ENCODE results near the gene ZNF511.

The ZNF511 gene

DNA sequence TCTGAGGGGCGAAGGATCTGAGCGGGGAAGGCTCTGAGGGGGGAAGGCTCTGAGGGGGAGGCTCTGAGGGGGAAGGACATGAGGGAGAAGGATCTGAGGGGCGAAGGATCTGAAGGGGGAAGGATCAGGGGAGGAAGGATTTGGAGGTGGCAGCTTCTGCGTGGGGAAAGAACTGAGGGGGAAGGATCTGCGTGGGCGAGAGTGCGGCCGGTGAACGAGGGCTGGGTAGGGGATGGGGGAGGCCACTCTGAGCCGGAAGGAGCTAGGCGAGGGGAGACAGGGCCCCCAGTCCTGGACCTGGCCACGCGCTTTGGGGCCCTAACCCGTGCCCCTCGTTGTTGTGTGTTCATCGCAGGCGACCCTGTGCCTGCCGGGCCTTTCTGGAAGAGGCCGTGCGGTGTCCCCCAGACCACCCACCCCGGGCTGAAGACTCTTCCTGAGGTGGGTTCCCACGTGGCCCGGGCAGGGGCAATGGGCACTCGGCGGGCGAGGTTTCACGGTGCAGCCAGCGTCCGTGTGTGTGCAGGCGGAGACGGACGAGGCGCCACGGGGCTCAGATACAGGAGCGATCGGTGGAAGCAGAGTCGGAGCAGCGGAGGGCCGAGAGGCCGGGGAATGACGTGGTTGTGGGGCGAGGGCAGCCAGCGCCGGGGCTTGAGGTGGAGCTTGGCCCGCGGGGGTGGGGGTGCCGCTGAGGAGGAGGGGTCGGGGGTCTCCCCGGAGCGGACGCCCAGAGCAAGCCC, 26.0 kb downstream of the ZNF511 start:
- no peak overlapping the region for H2AFZ ChIP-seq (ENCODE audit: low read length)
- H3K9me3 ChIP-seq (replicated peaks; ENCODE audit: insufficient read depth, low read length), result no peaks in the 10 kb centered on the region
- no peaks in the 10 kb centered on the region for H3K4me1 ChIP-seq (ENCODE audit: low read length)
- H3K9me2 ChIP-seq (replicated peaks; ENCODE audit: insufficient read depth, low read length), result no peaks in the 10 kb centered on the region
- no peak overlapping the region for H3K27ac ChIP-seq (ENCODE audit: low read length)
- H4K20me1 ChIP-seq (ENCODE audit: insufficient read depth, low read length), result no peaks in the 10 kb centered on the region
- peaks cover 39% of the 10 kb centered on the region for H3K27me3 ChIP-seq (replicated peaks; ENCODE audit: insufficient read depth, low read length)
- no peaks in the 10 kb centered on the region for H3F3A ChIP-seq (ENCODE audit: insufficient read depth, low read length)
- H3K4me3 ChIP-seq (ENCODE audit: low read length), result no peak overlapping the region
- H3K4me2 ChIP-seq (ENCODE audit: low read depth, low read length), result no peak overlapping the region
- no peaks in the 10 kb centered on the region for H3K36me3 ChIP-seq (replicated peaks; ENCODE audit: insufficient read depth, low read length)
- H3K9ac ChIP-seq (ENCODE audit: low read length), result no peak overlapping the region
- H3K79me2 ChIP-seq (ENCODE audit: low read length), result no peaks in the 10 kb centered on the region
- TF ChIP-seq EZH2phosphoT487 (IDR thresholded peaks at IDR 0.05; ENCODE audit: low read length), result no peak
- no peak for TF ChIP-seq EZH2 (optimal IDR thresholded peaks at IDR 0.05; ENCODE audit: low read depth, low read length)
- TF ChIP-seq, protein P1, sequence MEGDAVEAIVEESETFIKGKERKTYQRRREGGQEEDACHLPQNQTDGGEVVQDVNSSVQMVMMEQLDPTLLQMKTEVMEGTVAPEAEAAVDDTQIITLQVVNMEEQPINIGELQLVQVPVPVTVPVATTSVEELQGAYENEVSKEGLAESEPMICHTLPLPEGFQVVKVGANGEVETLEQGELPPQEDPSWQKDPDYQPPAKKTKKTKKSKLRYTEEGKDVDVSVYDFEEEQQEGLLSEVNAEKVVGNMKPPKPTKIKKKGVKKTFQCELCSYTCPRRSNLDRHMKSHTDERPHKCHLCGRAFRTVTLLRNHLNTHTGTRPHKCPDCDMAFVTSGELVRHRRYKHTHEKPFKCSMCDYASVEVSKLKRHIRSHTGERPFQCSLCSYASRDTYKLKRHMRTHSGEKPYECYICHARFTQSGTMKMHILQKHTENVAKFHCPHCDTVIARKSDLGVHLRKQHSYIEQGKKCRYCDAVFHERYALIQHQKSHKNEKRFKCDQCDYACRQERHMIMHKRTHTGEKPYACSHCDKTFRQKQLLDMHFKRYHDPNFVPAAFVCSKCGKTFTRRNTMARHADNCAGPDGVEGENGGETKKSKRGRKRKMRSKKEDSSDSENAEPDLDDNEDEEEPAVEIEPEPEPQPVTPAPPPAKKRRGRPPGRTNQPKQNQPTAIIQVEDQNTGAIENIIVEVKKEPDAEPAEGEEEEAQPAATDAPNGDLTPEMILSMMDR (IDR thresholded peaks at IDR 0.05; ENCODE audit: low read length), result no peak
- no peak for DNase-seq

DNA sequence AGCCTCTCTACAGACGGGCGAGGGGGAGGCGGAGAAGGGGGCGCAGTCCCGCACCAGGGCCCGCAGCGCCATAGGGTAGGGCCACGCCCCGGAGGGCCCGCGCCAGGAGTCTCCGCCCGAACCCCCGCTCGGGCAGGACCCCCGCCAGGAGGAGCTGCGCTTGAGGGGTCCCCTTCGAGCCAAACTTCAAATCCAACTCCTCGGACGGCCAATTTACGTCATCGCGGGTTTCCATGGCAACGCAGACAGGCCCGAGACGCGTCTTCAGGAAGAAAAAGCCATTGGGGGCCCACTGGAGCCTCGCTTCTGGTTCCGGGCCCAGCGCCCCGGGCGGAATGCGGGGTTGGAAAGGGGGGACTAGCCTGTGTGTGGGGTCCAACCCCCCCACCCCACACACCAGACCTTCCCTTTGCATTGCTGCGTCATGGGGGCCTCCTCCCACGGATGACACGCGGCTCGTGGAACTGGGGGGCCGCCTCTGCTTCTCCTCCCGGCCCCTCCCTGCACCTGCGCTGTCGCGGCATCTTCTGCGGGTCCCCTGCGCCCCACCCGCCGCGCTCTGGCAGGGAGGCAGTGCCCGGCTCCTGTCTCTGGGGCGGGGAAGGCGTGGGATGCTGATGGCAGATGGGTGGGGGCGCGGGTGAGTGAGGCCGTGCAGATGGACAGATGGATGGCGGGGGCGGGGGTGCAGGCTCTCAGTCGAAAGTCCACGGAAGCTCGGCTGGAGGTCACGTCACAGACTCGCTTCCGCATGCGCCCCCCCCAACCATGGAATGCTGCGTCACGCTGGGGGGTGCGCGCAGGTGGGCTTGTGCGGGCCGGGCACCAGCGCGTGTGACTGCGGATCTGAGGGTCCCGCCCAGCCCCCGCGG, 26.8 kb downstream of the ZNF511 start:
- peak overlapping the region; percentile 27; the same call in 1 of the 2 replicates for H3K4me2 ChIP-seq (ENCODE audit: low read depth, low read length)
- TF ChIP-seq EZH2phosphoT487 (IDR thresholded peaks at IDR 0.05; ENCODE audit: low read length) (no peak), EZH2 (optimal IDR thresholded peaks at IDR 0.05; ENCODE audit: low read depth, low read length) (no peak)
- TF ChIP-seq, protein P1 (IDR thresholded peaks at IDR 0.05; ENCODE audit: low read length), result no peak
- H3F3A ChIP-seq (ENCODE audit: insufficient read depth, low read length), result no peaks in the 10 kb centered on the region
- no peak overlapping the region for H3K27ac ChIP-seq (ENCODE audit: low read length)
- H3K4me3 ChIP-seq (ENCODE audit: low read length), result no peak overlapping the region
- no peak for DNase-seq
- no peaks in the 10 kb centered on the region for H3K79me2 ChIP-seq (ENCODE audit: low read length)
- H2AFZ ChIP-seq (ENCODE audit: low read length), result no peak overlapping the region
- no peaks in the 10 kb centered on the region for H3K9me2 ChIP-seq (replicated peaks; ENCODE audit: insufficient read depth, low read length)
- H3K36me3 ChIP-seq (replicated peaks; ENCODE audit: insufficient read depth, low read length), result no peaks in the 10 kb centered on the region
- no peaks in the 10 kb centered on the region for H3K9me3 ChIP-seq (replicated peaks; ENCODE audit: insufficient read depth, low read length)
- peaks cover 47% of the 10 kb centered on the region for H3K27me3 ChIP-seq (replicated peaks; ENCODE audit: insufficient read depth, low read length)
- H3K9ac ChIP-seq (ENCODE audit: low read length), result no peak overlapping the region
- H4K20me1 ChIP-seq (ENCODE audit: insufficient read depth, low read length), result no peaks in the 10 kb centered on the region
- no peaks in the 10 kb centered on the region for H3K4me1 ChIP-seq (ENCODE audit: low read length)

DNA sequence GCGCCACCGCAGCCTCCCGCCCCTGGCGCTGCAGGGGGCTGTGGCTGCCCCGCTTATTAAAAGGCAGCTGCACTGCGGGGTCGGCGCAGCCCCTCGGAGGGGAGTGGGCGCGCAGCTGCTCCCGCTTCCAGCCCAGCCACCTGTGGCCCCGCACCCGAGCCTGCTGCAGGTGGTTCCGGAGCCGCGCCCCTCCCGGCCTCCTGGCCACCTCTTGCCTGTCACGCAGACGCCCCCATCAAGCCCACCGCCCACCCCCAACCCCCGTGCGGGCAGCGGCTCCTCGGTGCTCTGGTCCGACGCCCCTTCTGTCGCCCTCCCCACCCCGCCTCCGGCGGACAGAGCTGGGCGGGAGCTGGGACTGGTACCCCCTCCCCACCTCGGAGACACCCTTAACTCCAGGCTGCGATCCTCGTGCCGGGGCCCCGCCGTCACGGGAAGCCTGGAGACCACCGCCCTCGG, 27.4 kb downstream of the ZNF511 start:
- H3K4me2 ChIP-seq (ENCODE audit: low read depth, low read length), result no peak overlapping the region
- H3K36me3 ChIP-seq (replicated peaks; ENCODE audit: insufficient read depth, low read length), result no peaks in the 10 kb centered on the region
- no peaks in the 10 kb centered on the region for H3K9me2 ChIP-seq (replicated peaks; ENCODE audit: insufficient read depth, low read length)
- H3K4me3 ChIP-seq (ENCODE audit: low read length), result no peak overlapping the region
- TF ChIP-seq, protein P1 (IDR thresholded peaks at IDR 0.05; ENCODE audit: low read length), result no peak
- TF ChIP-seq EZH2 (optimal IDR thresholded peaks at IDR 0.05; ENCODE audit: low read depth, low read length) (no peak), EZH2phosphoT487 (IDR thresholded peaks at IDR 0.05; ENCODE audit: low read length) (no peak)
- no peak overlapping the region for H3K27ac ChIP-seq (ENCODE audit: low read length)
- no peak overlapping the region for H3K9ac ChIP-seq (ENCODE audit: low read length)
- no peaks in the 10 kb centered on the region for H3F3A ChIP-seq (ENCODE audit: insufficient read depth, low read length)
- no peaks in the 10 kb centered on the region for H3K9me3 ChIP-seq (replicated peaks; ENCODE audit: insufficient read depth, low read length)
- H3K4me1 ChIP-seq (ENCODE audit: low read length), result no peaks in the 10 kb centered on the region
- no peaks in the 10 kb centered on the region for H3K79me2 ChIP-seq (ENCODE audit: low read length)
- H2AFZ ChIP-seq (ENCODE audit: low read length), result no peak overlapping the region
- H4K20me1 ChIP-seq (ENCODE audit: insufficient read depth, low read length), result no peaks in the 10 kb centered on the region
- H3K27me3 ChIP-seq (replicated peaks; ENCODE audit: insufficient read depth, low read length), result peaks cover 48% of the 10 kb centered on the region
- DNase-seq, result no peak
